Psoas muscle (tissue), 8 donors: Measurements from ENCODE around the gene GABRA5. TPM values are rescaled to one million over a fixed set of nuclear protein-coding genes. Genes with fewer than 3 reads are reported as not detected.

Experiments
- ATAC-seq, 4 donors: fragments of 200-7000 bp; cut with Tn5 transposase; one replicate each; pipeline ENCODE4 v1.9.1; 2020; ENCODE audit warnings: moderate library complexity in 3 of 4, mild to moderate bottlenecking in 2 of 4
- DNase-seq, 2 donors: peaks; one replicate each; pipeline ENCODE4 v3.0.0-alpha.2; 2020
- H3K27ac ChIP-seq: fragments of 200-600 bp; one replicate; pipeline ENCODE4 v1.8.0; 2022
- H3K27me3 ChIP-seq, 3 donors: fragments of 200-600 bp in 1 of 3; one replicate each; pipeline versions ENCODE4 v1.6.1 to v1.8.0; 2013 to 2022; ENCODE audit warnings: low read length in 2 of 3, mild to moderate bottlenecking in 2 of 3, moderate library complexity in 1 of 3; ENCODE audit not compliant: insufficient read depth in 3 of 3
- H3K36me3 ChIP-seq, 2 donors: fragments of 200-600 bp in 1 of 2; one replicate each; pipeline versions ENCODE4 v1.6.1 to v1.8.0; 2013 to 2022; ENCODE audit warnings: low read depth in 1 of 2, mild to moderate bottlenecking in 1 of 2, moderate library complexity in 1 of 2; ENCODE audit not compliant: insufficient read depth in 1 of 2
- H3K4me1 ChIP-seq: fragments of 200-600 bp; one replicate; pipeline ENCODE4 v1.8.0; 2022
- H3K4me3 ChIP-seq: fragments of 200-600 bp; one replicate; pipeline ENCODE4 v1.8.0; 2022; ENCODE audit warnings: mild to moderate bottlenecking
- H3K9me3 ChIP-seq: fragments of 200-600 bp; one replicate; pipeline ENCODE4 v1.8.0; 2022
- WGBS, 3 donors: extraction: QIAGEN DNeasy Blood & Tissue Kit; methylation state at CpG; one replicate each; pipeline versions ENCODE4 v1.1.6 to v1.1.7; 2013; 5-methylcytosine and 5-hydroxymethylcytosine counted together
- intact Hi-C, 2 donors: fragments of 100-400 bp; cut with DNase I; formaldehyde crosslinking; loops; one replicate each; pipeline versions ENCODE4 v1.11.0 to v1.14.2; 2022
- polyA plus RNA-seq, 3 donors: library from polyadenylated mRNA; stranded (reverse); fragments of 200-250 nt; gene quantifications; one replicate each; pipeline ENCODE4 v1.2.3, GENCODE V29; 2013
- total RNA-seq, 4 donors: library from RNA; stranded (reverse); fragmentation: NEBNext Ultra II Directional in 2 of 4; extraction: Animal tissue kit (Norgen Biotek cat#: 25700) in 2 of 4; gene quantifications; one replicate each; pipeline versions ENCODE4 v1.2.1 to v1.2.4, GENCODE V29; 2021 to 2023
- TF ChIP-seq, protein P1 (sequence below): fragments of 200-600 bp; IDR thresholded peaks from one replicate; pipeline ENCODE4 v1.8.0; 2022; ENCODE audit warnings: antibody characterized with exemption
- donor health status: healthy with polysubstance abuse.
- donor health status: DM: no; HTN: no; CAD: no; lungs with moderate emphysema.
- donor health status: Bipolar disorder and iron deficiency.
- donor health status: healthy.
- donor health status: DM: yes; HTN: yes; CAD: no.
- donor health status: DM: no; HTN: no; CAD: no.
- donor health status: DM: no; HTN: no; CAD: no.
- donor health status: DM: yes; HTN: yes; CAD: no.

The GABRA5 gene
- total and polyA plus RNA-seq, 7 donors: 0.01 to 0.05 TPM; not detected in 5

GRCh38 chr15:26841941-26842340 lies 24.9 kb upstream of the GABRA5 start:
- TF ChIP-seq, protein P1, sequence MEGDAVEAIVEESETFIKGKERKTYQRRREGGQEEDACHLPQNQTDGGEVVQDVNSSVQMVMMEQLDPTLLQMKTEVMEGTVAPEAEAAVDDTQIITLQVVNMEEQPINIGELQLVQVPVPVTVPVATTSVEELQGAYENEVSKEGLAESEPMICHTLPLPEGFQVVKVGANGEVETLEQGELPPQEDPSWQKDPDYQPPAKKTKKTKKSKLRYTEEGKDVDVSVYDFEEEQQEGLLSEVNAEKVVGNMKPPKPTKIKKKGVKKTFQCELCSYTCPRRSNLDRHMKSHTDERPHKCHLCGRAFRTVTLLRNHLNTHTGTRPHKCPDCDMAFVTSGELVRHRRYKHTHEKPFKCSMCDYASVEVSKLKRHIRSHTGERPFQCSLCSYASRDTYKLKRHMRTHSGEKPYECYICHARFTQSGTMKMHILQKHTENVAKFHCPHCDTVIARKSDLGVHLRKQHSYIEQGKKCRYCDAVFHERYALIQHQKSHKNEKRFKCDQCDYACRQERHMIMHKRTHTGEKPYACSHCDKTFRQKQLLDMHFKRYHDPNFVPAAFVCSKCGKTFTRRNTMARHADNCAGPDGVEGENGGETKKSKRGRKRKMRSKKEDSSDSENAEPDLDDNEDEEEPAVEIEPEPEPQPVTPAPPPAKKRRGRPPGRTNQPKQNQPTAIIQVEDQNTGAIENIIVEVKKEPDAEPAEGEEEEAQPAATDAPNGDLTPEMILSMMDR: no peak
- intact Hi-C loops: no loop called here
- WGBS, 3 donors: 38 to 46% (median 45%) methylated on average over 12 of the region's 12 CpGs
- H3K4me3 ChIP-seq: no peak overlapping the region
- H3K27me3 ChIP-seq: no peaks in the 10 kb centered on the region
- H3K27ac ChIP-seq: no peak overlapping the region
- H3K36me3 ChIP-seq: no peaks in the 10 kb centered on the region
- ATAC-seq (no peak), DNase-seq (no peak)
- H3K9me3 ChIP-seq: no peaks in the 10 kb centered on the region
- H3K4me1 ChIP-seq: no peaks in the 10 kb centered on the region

- ATAC-seq (no peak), DNase-seq (no peak)
- Histone ChIP-seq H3K4me3 (no peak overlapping the region), H3K36me3 (no peaks in the 10 kb centered on the region), H3K27me3 (no peaks in the 10 kb centered on the region), H3K27ac (no peak overlapping the region), H3K4me1 (no peaks in the 10 kb centered on the region), H3K9me3 (no peaks in the 10 kb centered on the region)
- TF ChIP-seq, protein P1: no peak
- WGBS, 3 donors: 16 to 26% (median 26%) methylated on average over 8 to 11 of the region's 11 CpGs
- intact Hi-C loops: no loop called here
These were observed 24.5 kb upstream of the GABRA5 start for GRCh38 chr15:26842391-26842790.

DNA sequence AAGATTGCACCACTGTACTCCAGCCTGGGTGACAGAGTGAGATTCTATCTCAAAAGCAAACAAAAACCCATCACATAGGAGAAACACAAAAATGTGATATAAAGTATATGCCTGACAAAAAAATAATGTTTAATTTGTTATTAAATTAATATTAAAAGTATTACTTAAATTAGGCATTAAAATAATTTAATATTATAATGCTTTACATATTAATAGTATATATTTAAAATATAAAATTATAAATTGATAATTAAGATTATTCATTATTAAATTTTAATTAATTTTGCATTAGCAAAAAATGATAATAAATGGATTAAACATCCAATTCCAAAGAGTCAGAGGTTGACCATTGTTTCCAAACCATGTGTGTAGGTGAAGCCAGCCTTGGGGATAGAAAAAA lies 22.0 kb upstream of the GABRA5 start:
- TF ChIP-seq, protein P1: no peak
- intact Hi-C loops: no loop called here
- H3K4me3 ChIP-seq: no peak overlapping the region

GRCh38 chr15:26848498-26848897 lies 18.4 kb upstream of the GABRA5 start:
- Histone ChIP-seq H3K36me3 (no peaks in the 10 kb centered on the region), H3K9me3 (no peaks in the 10 kb centered on the region), H3K27me3 (no peaks in the 10 kb centered on the region), H3K27ac (no peak overlapping the region), H3K4me3 (no peak overlapping the region), H3K4me1 (no peaks in the 10 kb centered on the region)
- TF ChIP-seq, protein P1: no peak
- 69 to 79% (median 71%) methylated on average over 1 of the region's 1 CpG for WGBS, 3 donors
- ATAC-seq: no peak
- intact Hi-C loops: no loop called here
- DNase-seq: no peak

More for the DNA sequence above, 22.0 kb upstream of the GABRA5 start:
- H3K36me3 ChIP-seq: no peaks in the 10 kb centered on the region
- H3K9me3 ChIP-seq: no peaks in the 10 kb centered on the region
- H3K27ac ChIP-seq: no peak overlapping the region
- ATAC-seq (no peak), DNase-seq (no peak)
- H3K4me1 ChIP-seq: no peaks in the 10 kb centered on the region
- no peaks in the 10 kb centered on the region for H3K27me3 ChIP-seq

- WGBS, 3 donors: 93 to 96% (median 94%) methylated on average over 3 of the region's 3 CpGs
- Histone ChIP-seq H3K4me3 (no peak overlapping the region), H3K4me1 (no peaks in the 10 kb centered on the region), H3K36me3 (no peaks in the 10 kb centered on the region), H3K27me3 (no peaks in the 10 kb centered on the region), H3K9me3 (no peaks in the 10 kb centered on the region), H3K27ac (no peak overlapping the region)
- TF ChIP-seq, protein P1: no peak
- intact Hi-C loops: no loop called here
- DNase-seq: no peak
- ATAC-seq: no peak
These were observed 16.7 kb upstream of the GABRA5 start for GRCh38 chr15:26850161-26850560.
